Psoas muscle (tissue), 8 donors: ENCODE data around the gene CFP. TPM values are rescaled to one million over a fixed set of nuclear protein-coding genes. Genes with fewer than 3 reads are reported as not detected.

ENCODE experiments used
- ATAC-seq, 4 donors: fragments of 200-7000 bp; cut with Tn5 transposase; one replicate each; pipeline ENCODE4 v1.9.1; 2020; ENCODE audit warnings: moderate library complexity in 3 of 4, mild to moderate bottlenecking in 2 of 4
- DNase-seq, 2 donors: peaks; one replicate each; pipeline ENCODE4 v3.0.0-alpha.2; 2020
- H3K27ac ChIP-seq: fragments of 200-600 bp; one replicate; pipeline ENCODE4 v1.8.0; 2022
- H3K27me3 ChIP-seq, 3 donors: fragments of 200-600 bp in 1 of 3; one replicate each; pipeline versions ENCODE4 v1.6.1 to v1.8.0; 2013 to 2022; ENCODE audit warnings: low read length in 2 of 3, mild to moderate bottlenecking in 2 of 3, moderate library complexity in 1 of 3; ENCODE audit not compliant: insufficient read depth in 3 of 3
- H3K36me3 ChIP-seq, 2 donors: fragments of 200-600 bp in 1 of 2; one replicate each; pipeline versions ENCODE4 v1.6.1 to v1.8.0; 2013 to 2022; ENCODE audit warnings: low read depth in 1 of 2, mild to moderate bottlenecking in 1 of 2, moderate library complexity in 1 of 2; ENCODE audit not compliant: insufficient read depth in 1 of 2
- H3K4me1 ChIP-seq: fragments of 200-600 bp; one replicate; pipeline ENCODE4 v1.8.0; 2022
- H3K4me3 ChIP-seq: fragments of 200-600 bp; one replicate; pipeline ENCODE4 v1.8.0; 2022; ENCODE audit warnings: mild to moderate bottlenecking
- H3K9me3 ChIP-seq: fragments of 200-600 bp; one replicate; pipeline ENCODE4 v1.8.0; 2022
- CTCF ChIP-seq: fragments of 200-600 bp; IDR thresholded peaks from one replicate; pipeline ENCODE4 v1.8.0; 2022; ENCODE audit warnings: antibody characterized with exemption
- WGBS, 3 donors: extraction: QIAGEN DNeasy Blood & Tissue Kit; methylation state at CpG; one replicate each; pipeline versions ENCODE4 v1.1.6 to v1.1.7; 2013; 5-methylcytosine and 5-hydroxymethylcytosine counted together
- intact Hi-C, 2 donors: fragments of 100-400 bp; cut with DNase I; formaldehyde crosslinking; loops; one replicate each; pipeline versions ENCODE4 v1.11.0 to v1.14.2; 2022
- polyA plus RNA-seq, 3 donors: library from polyadenylated mRNA; stranded (reverse); fragments of 200-250 nt; gene quantifications; one replicate each; pipeline ENCODE4 v1.2.3, GENCODE V29; 2013
- total RNA-seq, 4 donors: library from RNA; stranded (reverse); fragmentation: NEBNext Ultra II Directional in 2 of 4; extraction: Animal tissue kit (Norgen Biotek cat#: 25700) in 2 of 4; gene quantifications; one replicate each; pipeline versions ENCODE4 v1.2.1 to v1.2.4, GENCODE V29; 2021 to 2023
- donor health status: healthy with polysubstance abuse.
- donor health status: DM: no; HTN: no; CAD: no; lungs with moderate emphysema.
- donor health status: Bipolar disorder and iron deficiency.
- donor health status: healthy.
- donor health status: DM: yes; HTN: yes; CAD: no.
- donor health status: DM: no; HTN: no; CAD: no.
- donor health status: DM: no; HTN: no; CAD: no.
- donor health status: DM: yes; HTN: yes; CAD: no.

CFP gene
- total and polyA plus RNA-seq, 7 donors = 0.51 to 1.8 (median 1.5) TPM

- intact Hi-C loops = loop anchor here in 1 of 2 donors (2.0 kb wide), 1 partner anchor 79 kb away; no protein-coding TSS in a partner anchor
- H3K9me3 ChIP-seq = no peaks in the 10 kb centered on the region
- 24 to 42% (median 32%) methylated on average over 2 of the region's 2 CpGs for WGBS, 3 donors
Measured at GRCh38 chrX:47643926-47644325, 14.2 kb upstream of the CFP start.

GRCh38 chrX:47638816-47639215 is 9.1 kb upstream of the CFP start:
- Histone ChIP-seq H3K36me3 (peaks cover 2 to 57% of the 10 kb centered on the region in 2 donors), H3K27ac (no peak overlapping the region), H3K4me3 (no peak overlapping the region), H3K4me1 (no peaks in the 10 kb centered on the region), H3K27me3 (no peaks in the 10 kb centered on the region), H3K9me3 (no peaks in the 10 kb centered on the region)
- 88 to 92% (median 91%) methylated on average over 10 to 14 of the region's 14 CpGs for WGBS, 3 donors
- ATAC-seq (no peak), DNase-seq (no peak)
- intact Hi-C loops = no loop called here
- no peak for TF ChIP-seq CTCF

More at GRCh38 chrX:47643926-47644325, 14.2 kb upstream of the CFP start:
- Histone ChIP-seq H3K4me1 (peaks cover 4% of the 10 kb centered on the region), H3K4me3 (no peak overlapping the region), H3K27ac (no peak overlapping the region), H3K36me3 (peaks cover under 1 to 34% of the 10 kb centered on the region in 2 donors), H3K27me3 (no peaks in the 10 kb centered on the region)
- ATAC-seq = peak in 1 of 4 donors; percentile 43
- DNase-seq = no peak
- TF ChIP-seq CTCF = no peak

GRCh38 chrX:47637546-47638195 is 7.9 kb upstream of the CFP start:
- no peaks in the 10 kb centered on the region for H3K9me3 ChIP-seq
- no peak for TF ChIP-seq CTCF
- 66 to 74% (median 74%) methylated on average over 14 to 31 of the region's 31 CpGs for WGBS, 3 donors
- H3K27ac ChIP-seq = no peak overlapping the region
- DNase-seq (peak in 1 of 2 donors; percentile 33), ATAC-seq (peak in 3 of 4 donors; percentile 30 to 46 (median 38))
- intact Hi-C loops = no loop called here
- peaks cover 0 to under 1% (median 0%) of the 10 kb centered on the region in 3 donors for H3K27me3 ChIP-seq
- peaks cover 2 to 57% of the 10 kb centered on the region in 2 donors for H3K36me3 ChIP-seq
- peak overlapping the region; percentile 28 for H3K4me3 ChIP-seq
- H3K4me1 ChIP-seq = no peaks in the 10 kb centered on the region

- no peaks in the 10 kb centered on the region for H3K4me1 ChIP-seq
- ATAC-seq = no peak
- no peaks in the 10 kb centered on the region for H3K9me3 ChIP-seq
- H3K36me3 ChIP-seq = peaks cover 2 to 42% of the 10 kb centered on the region in 2 donors
- TF ChIP-seq CTCF = no peak
- 82 to 89% (median 87%) methylated on average over 16 of the region's 16 CpGs for whole genome bisulfite sequencing, 3 donors
- H3K27ac ChIP-seq = no peak overlapping the region
- DNase-seq = no peak
- intact Hi-C loops = no loop called here
- H3K4me3 ChIP-seq = no peak overlapping the region
- peaks cover 0 to 3% (median 0%) of the 10 kb centered on the region in 3 donors for H3K27me3 ChIP-seq
Measured at GRCh38 chrX:47634871-47635575, 5.3 kb upstream of the CFP start.
